GM19043 (cell line): Measurements from ENCODE around the gene ZNF575.

ENCODE experiments used
- ATAC-seq: cut with Tn5 transposase; IDR thresholded peaks from one replicate; pipeline ENCODE4 v1.9.1; 2021; ENCODE audit warnings: low read depth; ENCODE audit not compliant: unreplicated experiment

Gene ZNF575, protein sequence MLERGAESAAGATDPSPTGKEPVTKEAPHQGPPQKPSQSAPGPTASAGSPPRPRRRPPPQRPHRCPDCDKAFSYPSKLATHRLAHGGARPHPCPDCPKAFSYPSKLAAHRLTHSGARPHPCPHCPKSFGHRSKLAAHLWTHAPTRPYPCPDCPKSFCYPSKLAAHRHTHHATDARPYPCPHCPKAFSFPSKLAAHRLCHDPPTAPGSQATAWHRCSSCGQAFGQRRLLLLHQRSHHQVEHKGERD

DNA sequence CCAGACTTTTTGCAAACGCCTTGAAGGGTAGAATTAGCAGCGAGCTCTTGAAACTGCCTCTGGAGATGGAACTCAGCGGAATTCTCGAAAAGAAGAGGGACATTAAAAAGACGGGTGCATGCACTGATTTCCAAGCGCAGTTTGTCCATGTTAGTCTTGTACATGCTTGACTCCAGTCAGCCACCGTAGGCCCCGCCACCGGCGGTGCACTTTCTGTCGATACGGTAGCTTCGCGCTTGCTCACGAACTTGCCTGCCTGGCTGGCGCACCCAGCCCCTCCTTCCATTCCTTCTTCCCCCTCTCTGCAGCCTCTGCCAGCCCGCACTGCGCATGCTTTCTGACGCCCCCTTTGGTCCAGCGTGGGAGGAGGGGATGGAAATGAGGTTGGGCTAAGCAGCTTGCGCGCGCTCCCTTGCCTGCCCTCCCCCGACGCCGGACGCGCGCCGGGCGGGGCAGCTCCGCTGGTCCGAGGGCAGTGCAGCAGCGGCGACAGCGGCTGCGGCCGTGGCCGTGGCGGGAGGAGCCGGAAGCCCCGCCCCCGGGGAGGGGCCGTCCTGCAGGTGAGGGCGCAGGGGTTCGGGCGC lies at the start of gene ZNF575:
Gene ZNF575 (plus strand): TSS at position 227 of the 584 bp plus-strand sequence. CDS start 1,235 bp downstream, outside the sequence.
- peak; percentile 49 for ATAC-seq

DNA sequence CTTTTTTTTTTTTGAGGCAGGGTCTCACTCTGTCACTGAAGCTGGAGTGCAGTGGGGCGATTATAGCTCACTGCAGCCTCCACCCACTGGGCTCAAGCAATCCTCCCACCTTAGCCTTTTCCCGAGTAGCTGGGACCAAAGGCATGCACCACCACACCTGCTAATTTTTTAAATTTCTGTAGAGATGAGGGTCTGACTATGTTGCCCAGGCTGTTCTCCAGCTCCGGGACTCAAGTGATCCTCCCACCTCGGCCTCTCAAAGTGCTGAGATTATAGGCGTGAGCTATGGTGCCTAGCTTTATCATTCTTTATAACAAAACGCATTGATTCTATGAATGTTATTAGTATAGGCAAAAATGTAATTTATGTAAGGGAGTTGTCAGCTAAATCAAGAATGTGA lies 49.7 kb upstream of the ZNF575 start:
- no peak for ATAC-seq

DNA sequence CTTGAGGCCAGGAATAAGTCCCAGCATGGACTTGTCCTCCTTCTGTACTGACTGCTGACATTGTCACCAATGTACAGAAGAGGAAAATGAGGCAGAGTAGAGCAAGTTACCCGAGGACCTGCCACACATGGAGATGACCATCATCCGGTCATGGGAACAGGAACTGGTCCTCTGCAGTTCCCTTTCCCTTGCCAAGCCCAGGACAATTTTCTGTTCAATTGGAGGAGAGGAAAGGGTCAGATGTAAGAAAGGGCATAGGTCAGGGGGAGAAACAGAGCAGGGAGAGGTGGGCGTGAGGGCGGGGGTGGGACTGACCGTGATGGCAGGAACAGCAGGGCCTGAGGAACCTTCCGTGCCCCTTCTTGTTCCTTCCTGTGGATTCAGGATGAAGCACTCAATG lies 47.0 kb upstream of the ZNF575 start:
- ATAC-seq = no peak

DNA sequence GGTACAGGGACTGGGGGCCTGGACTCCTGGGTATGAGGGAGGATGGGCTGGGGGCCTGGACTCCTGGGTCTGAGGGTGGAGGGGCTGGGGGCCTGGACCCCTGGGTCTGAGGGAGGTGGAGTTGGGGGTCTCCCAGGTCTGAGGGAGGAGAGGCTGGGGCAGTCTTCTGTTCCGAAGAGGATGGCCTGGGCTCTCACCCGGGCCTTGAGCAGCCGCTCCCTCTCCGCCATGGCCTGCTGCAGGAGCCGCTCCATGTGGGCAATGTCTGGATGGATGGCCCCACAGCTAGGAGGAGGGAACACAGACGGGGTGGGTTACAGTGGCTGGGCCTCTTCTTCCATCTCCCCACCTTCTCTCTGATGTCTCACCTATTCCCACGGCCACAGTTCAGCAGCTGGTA lies 46.6 kb upstream of the ZNF575 start:
- no peak for ATAC-seq

DNA sequence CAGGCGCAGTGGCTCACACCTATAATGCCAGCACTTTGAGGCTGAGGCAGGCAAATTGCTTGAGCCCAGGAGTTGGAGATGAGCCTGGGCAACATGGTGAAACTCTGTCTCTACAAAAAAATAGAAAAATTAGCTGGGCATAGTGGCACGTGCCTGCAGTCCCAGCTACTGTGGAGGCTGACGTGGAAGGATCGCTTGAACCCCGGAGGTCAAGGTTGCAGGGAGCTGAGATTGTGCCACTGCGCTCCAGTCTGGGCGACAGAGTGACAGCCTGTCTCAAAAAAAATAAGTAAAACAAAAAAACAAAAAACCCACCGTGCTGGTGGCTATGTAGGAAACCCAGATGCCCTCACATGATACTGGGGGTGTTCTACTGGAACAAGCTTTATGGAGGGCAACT lies 44.8 kb upstream of the ZNF575 start:
- no peak for ATAC-seq

DNA sequence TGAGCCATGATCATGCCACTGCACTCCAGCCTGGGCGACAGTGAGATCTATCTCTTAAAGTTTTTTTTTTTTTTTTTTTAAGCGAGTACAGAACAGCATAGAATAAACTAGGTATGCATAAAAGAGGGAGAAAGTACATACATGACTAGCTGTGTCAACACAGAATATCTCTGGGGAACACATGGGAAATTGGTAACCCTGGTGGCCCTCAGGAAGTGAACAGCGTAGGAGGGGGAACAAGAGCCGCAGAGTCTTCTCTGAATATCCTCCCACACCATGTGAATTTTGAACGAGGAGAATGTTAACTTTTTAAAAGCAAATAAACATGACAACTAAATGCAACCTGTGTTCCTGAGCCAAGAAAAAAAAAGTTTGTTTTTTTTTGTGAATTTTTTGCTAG lies 43.7 kb upstream of the ZNF575 start:
- no peak for ATAC-seq

DNA sequence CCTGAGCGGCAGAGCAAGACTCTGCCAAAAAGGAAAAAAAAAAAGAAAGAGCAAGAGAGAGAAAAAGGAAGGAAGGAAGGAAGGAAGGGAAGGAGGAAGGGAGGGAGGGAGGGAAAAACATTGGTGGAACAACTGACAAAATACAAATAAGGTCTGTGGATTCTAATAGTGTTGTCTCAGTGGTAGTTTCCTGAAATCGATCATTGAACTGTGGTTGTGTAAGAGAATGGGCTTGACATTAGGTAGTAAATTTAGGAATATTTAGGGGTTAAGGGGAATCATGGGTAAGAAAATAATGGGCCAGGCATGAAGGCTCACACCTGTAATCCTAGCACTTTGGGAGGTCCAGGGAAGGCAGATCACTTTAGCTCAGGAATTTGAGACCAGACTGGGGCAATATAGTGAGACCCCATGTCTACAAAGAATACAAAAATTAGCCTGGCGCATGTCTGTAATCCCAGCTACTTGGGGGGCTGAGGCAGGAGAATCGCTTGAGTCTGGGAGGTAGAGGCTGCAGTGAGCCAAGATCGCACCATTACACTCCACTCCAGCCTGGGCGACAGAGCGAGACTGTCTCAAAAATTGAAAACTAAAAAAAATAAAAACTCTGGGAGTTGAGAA lies 42.9 kb upstream of the ZNF575 start:
- no peak for ATAC-seq

DNA sequence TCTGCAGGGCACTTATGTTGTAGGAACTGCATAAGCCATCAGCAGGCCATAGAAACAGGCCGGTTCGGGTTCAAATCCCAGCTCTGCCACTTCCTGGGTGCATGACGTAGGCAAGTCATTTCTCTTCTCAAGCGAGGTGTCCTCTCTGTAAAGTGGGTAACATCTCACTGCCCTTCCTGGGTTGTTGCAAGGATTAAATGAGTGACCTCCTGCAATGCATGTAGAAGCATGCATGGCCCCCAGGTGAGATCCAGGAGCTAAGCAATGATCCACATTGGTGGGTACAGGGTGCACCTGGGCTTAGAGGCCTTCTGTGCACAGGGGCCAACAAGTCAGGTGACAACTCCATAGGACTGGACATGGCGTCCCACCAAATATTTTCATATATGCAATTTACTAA lies 42.2 kb upstream of the ZNF575 start:
- ATAC-seq = no peak

DNA sequence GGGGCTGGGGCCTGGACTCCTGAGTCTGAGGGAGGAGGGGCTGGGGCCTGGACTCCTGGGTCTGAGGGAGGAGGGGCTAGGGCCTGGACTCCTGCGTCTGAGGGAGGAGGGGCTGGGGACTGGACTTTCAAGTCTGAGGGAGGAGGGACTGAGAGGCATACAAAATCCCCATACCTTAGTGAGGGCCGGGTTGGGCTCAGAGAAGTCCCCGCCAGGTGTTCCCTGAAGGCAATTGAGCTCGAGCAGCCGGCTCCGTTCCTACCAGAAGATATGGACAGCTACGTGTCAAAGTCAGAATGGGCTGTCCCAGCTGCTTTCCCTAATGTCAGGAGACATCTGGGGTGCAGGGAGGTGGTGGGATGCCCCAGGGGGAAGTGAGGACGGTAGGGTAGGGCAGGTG lies 37.9 kb upstream of the ZNF575 start:
- no peak for ATAC-seq

DNA sequence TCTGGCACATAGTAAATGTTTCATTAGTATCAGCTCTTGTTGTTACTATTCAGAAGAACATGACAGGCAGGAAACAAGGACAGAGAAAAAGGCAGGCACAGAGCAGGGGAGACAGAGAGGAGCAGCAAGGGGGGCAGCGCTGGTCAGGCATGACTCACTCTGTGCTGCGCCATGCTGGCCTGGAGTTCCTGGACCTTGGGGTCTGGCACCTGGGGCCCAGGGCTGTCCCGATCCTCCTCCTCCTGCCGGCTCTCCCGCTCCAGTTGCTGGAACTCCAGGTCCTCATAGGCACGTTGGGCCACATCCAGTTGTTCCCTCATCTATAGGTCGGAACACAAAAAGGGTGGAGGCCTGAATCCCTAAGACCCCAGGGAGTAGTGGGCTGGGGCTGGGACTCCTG lies 36.0 kb upstream of the ZNF575 start:
- no peak for ATAC-seq

DNA sequence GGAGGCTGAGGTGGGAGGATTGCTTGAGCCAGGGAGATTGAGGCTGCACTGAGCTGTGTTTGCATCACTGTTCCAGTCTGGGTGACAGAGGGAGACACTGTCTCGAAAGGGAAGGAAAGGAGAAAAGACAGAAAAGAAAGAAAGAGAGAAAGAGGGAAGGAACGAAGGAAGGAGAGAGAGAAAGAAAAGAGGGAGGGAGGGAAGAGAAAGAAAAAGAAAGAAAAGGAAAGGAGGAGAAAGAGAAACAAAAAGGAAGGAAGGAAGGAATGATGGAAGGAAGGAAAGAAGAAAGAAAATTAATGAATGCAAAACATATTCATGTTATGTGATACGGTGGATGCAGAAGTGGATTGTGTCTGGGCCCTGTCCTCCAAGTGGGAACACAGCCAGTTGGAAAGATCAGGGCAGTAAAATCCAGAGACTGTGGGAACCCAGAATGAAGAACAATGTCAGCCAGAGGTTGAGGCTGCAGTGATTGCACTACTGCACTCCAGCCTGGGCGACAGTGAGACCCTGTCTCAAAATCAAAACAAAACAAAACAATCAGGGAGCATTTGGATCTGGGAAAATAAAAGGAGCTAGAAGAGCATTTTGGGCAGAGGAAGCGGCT lies 34.6 kb upstream of the ZNF575 start:
- ATAC-seq = no peak

DNA sequence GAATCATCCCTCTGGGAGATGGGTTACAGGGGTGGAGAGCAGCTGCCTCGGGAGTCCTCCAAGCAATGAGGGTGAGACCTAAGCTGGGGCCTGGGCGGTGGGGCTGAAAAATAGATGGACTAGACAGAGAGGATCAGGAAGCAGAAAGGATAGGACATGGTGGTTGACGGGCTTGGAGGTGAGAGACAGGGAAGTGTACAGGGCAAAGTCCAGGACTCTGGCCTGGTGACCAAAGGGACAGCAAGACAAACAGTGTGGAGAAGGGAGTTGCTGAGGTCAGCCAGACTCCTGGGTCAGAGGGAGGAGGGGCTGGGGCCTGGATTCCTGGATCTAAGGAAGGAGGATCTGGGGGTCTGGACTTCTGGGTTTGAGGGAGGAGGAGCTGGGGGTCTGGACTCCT lies 33.9 kb upstream of the ZNF575 start:
- ATAC-seq = no peak

DNA sequence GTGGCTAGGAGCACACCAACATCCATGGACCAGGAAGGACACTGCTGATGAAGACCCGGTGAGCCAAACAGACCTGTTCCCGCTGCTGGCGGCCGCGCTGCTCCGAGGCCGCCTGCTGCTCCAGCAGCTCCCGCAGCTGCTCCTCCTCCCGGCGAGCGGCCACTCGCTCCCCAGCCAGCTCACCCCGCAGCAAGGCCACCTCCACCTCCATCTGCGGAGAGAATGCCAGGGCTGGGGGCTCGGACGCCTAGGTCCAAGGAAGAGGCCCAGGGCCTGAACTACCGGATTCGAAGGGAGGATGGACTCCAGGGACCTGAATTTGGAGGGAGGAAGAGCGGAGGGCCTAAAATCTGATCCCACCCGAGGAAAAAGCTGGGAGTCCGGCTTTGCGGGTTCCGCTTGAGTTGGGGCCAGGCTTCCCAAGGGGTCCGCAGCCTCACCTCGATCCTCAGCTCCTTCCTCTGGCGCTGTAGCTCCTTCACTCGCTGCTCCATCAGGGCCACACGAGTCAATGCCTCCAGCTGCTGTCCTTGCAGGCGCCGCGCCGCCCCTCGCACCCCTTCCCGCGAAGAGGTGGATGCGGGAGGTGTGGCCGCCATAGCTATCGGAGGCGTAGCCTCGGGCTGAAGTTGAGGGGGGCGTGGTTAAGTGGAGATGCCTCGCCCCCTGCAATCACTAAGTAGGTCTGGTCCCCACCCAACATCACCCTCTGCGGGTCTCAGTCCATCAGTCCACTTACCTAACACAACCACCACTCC lies 31.1 kb upstream of the ZNF575 start:
- no peak for ATAC-seq

DNA sequence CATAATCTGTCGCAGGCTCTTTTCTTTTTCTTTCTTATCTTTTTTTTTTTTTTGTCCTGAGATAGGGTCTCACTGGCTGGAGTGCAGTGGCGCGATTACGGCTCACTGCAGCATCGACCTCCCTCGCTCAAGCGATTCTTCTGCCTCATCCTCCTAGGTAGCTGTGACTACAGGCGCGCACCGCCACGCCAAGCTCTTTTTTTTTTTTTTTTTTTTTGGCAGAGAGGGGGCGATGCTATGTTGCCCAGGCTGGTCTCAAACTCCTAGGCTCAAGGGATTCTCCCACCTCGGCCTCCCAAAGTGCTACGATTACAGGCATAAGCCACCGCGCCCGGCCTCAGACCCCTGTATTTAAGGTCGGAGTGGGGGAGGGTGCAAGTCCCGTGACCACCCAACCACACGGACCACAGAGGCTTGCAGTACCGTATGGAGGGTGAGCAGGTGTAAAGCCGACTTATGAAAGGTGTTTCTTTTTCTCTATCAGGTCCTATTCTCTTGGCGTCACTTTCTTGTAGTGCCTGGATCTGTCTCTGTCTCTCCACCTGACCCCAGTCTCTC lies 30.5 kb upstream of the ZNF575 start:
- ATAC-seq = no peak

DNA sequence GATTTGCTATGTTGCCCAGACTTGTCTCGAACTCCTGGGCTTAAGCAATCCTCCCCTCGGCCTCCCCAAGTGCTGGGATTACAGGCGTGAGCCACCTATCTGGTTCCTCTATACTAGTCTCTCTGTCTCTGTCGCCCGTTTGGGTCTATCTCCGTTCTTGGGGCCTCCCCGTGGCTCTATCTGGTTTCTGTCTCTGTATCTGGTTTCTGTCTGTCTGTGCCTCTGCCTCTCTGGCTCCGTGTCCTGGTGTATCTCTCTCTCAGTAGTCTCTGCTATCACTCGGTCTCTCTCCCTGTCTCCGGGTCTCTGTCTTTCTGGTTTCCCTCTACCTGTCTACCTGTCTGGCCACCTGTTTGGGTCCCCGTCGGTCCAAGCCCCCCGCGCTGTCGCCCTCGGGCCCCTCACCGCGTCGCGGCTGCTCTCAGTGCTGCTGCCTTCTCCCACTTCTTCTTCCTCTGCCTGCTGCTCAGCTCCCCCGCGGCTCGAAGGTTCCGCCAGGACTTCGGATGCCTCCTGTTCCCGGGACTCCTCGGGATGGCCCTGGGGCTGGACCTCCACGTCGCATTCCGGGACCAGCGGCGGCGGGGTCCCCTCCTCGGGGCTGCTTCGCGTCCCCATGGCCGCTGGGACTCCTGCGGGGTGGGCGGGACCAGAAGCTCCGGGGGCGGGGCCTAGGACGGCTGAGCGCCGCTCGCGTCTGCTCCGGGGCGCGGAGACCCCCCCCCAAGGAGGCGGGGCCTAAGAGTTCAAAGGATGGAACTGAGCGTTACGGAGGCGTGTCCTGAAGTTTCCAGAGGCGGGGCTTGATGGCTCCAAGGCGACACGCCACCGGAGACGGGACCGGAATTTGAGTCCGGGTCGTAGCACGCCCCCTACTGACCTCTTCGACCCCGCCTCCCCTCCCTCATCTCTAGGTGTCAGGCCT lies 29.2 kb upstream of the ZNF575 start:
- ATAC-seq = peak; percentile 90

DNA sequence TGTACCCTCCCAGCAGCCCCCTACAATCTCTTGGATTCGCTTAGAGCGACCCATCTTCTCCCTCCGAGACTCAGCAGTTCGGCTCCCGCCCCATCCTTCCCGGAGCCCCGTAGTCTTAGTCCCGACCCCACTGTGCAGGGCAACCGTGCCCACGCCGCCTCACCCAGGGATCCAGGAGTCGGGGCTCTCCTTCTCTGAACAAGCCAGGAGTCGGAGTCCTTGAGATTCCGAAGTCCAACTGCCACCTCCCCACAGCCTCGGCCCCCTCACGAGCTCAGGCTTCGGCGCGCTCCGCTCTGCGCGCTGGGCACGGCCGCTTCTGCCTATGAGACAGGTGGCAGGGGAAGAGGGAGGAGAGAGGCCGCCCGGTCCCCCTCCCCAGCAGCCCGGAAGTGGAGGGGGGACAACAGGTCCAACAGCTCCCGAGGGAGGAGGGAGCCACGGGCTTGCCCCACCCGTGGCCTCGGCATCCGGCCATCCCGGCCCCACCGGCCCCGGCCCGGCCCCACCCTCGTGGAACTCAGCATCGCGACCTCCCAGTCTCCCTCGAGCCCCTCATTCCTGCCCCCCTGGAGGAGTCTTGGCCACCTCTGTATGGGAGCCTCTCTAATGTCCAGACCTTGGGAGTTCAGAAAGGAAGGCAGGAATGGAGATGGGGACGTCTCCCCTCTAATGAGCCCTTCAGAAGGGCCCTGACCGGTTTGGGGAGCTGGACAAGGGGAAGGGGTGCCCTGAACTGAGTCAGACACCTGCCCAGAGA lies 28.4 kb upstream of the ZNF575 start, which contains the start of gene PHLDB3:
Gene PHLDB3 (minus strand): TSS at position 321 of the 760 bp plus-strand sequence. CDS start 628 bp downstream, outside the sequence.
- no peak for ATAC-seq

DNA sequence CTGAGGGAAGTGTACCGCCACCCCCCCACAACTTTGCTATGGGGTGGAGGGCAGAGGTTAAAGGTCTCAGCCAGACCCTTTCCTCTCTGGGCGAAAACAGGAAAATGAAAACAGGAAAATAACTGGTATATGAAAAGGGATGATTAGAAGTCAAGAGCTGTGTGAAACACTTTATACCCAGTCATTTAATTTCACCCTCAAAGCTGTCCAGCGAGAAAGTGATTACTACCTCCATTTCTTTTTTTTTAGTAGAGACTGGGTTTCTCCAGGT lies 27.9 kb upstream of the ZNF575 start:
- no peak for ATAC-seq

DNA sequence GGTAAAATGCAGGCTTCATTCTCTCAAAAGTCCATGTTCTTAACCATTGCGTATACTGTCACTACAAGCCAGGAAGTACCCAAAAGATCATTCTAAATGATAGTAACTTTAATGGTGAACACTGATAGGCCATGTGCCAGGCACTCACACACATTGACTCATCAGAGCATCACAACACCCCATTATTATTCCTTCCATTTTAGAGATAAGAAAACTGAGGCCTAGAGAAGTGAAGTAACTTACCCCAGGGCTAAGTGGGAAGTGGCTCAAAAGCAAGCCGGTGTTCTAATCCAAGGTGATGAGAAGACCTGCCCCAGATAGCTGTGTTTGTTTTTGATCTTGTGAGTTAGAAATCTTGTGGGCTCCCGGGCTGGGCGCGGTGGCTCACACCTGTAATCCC lies 27.0 kb upstream of the ZNF575 start:
- no peak for ATAC-seq

DNA sequence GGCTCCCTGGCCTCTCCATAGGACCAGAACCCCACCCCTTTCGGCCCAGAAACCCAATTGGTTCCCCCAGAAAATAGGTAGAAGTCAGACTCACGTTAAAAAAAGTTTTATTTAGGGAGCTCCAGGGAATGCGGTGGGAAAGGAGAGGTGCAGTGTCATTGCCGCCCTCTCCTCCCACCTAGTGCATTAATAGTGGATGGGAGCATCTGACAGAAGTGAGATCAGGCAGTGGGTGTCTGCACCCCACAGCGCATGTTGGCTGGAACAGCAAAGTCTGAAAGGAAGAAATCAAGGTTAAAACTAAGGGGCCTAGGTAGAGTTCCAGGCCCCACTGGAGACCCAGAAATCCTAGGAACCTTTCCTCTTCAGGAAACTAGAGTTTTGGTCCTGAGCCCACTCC lies 26.4 kb upstream of the ZNF575 start:
- no peak for ATAC-seq
